Liver (tissue), 9 donors: ENCODE measurements around the gene DHCR24. TPM values are rescaled to one million over a fixed set of nuclear protein-coding genes. Genes with fewer than 3 reads are reported as not detected.

Experiments used
- DNase-seq: peaks from one replicate; pipeline ENCODE4 v3.0.0-alpha.2; 2017; ENCODE audit warnings: low spot score
- H3K27ac ChIP-seq, 2 donors: one replicate each; pipeline ENCODE4 v1.7.0; 2013; ENCODE audit warnings: inconsistent platforms in 2 of 2, low read length in 2 of 2, control low read depth in 1 of 2, low read depth in 1 of 2, mild to moderate bottlenecking in 1 of 2
- H3K27me3 ChIP-seq, 4 donors: one replicate each; pipeline versions ENCODE4 v1.6.1 to v1.7.0; 2013; ENCODE audit warnings: low read length in 3 of 4, inconsistent platforms in 1 of 4, mild to moderate bottlenecking in 1 of 4, moderate library complexity in 1 of 4; ENCODE audit not compliant: control insufficient read depth in 4 of 4, insufficient read depth in 4 of 4
- H3K36me3 ChIP-seq, 4 donors: one replicate each; pipeline versions ENCODE4 v1.6.1 to v1.7.0; 2013; ENCODE audit warnings: low read length in 3 of 4, mild to moderate bottlenecking in 3 of 4, low read depth in 1 of 4, moderate library complexity in 1 of 4; ENCODE audit not compliant: control insufficient read depth in 4 of 4, insufficient read depth in 3 of 4
- H3K4me1 ChIP-seq, 4 donors: one replicate each; pipeline versions ENCODE4 v1.6.1 to v1.7.0; 2013; ENCODE audit warnings: low read length in 3 of 4, mild to moderate bottlenecking in 3 of 4, moderate library complexity in 1 of 4; ENCODE audit not compliant: control insufficient read depth in 4 of 4, insufficient read depth in 4 of 4
- H3K4me3 ChIP-seq, 3 donors: one replicate each; pipeline versions ENCODE4 v1.6.1 to v1.7.0; 2013; ENCODE audit warnings: low read length in 3 of 3, control low read depth in 1 of 3, low read depth in 1 of 3, mild to moderate bottlenecking in 1 of 3
- H3K9ac ChIP-seq, 2 donors: one replicate each; pipeline ENCODE4 v1.7.0; 2013; ENCODE audit warnings: low read length in 2 of 2, mild to moderate bottlenecking in 2 of 2, moderate library complexity in 2 of 2, control low read depth in 1 of 2, low read depth in 1 of 2
- H3K9me3 ChIP-seq, 4 donors: one replicate each; pipeline versions ENCODE4 v1.6.1 to v1.7.0; 2013; ENCODE audit warnings: low read length in 3 of 4; ENCODE audit not compliant: control insufficient read depth in 4 of 4
- ATF3 ChIP-seq: IDR thresholded peaks from 2 replicates; pipeline ENCODE4 v1.6.1; 2016; ENCODE audit warnings: antibody characterized with exemption
- CTCF ChIP-seq: fragments of 150-350 bp; IDR thresholded peaks from 2 replicates; pipeline ENCODE4 v1.5.1; 2017; ENCODE audit warnings: improper control_type of control experiment, low read depth, low read length; ENCODE audit not compliant: missing input control
- EGR1 ChIP-seq, 2 donors: IDR thresholded peaks; 2 replicates each; pipeline ENCODE4 v1.6.1; 2016 to 2018; ENCODE audit warnings: antibody characterized with exemption in 2 of 2, low read depth in 2 of 2
- FOXA1 ChIP-seq: IDR thresholded peaks from 2 replicates; pipeline ENCODE4 v1.6.1; 2016; ENCODE audit warnings: antibody characterized with exemption
- FOXA2 ChIP-seq: IDR thresholded peaks from 2 replicates; pipeline ENCODE4 v1.6.1; 2016; ENCODE audit warnings: antibody characterized with exemption
- GABPA ChIP-seq, 2 donors: IDR thresholded peaks in 1 of 2; conservative IDR thresholded peaks in 1 of 2; 2 replicates each; pipeline ENCODE4 v1.6.1; 2016; ENCODE audit warnings: antibody characterized with exemption in 2 of 2, mild to moderate bottlenecking in 1 of 2, moderate library complexity in 1 of 2
- HNF4A ChIP-seq, 2 donors: conservative IDR thresholded peaks; 2 replicates each; pipeline ENCODE4 v1.6.1; 2016; ENCODE audit warnings: antibody characterized with exemption in 2 of 2, mild to moderate bottlenecking in 2 of 2
- HNF4G ChIP-seq: IDR thresholded peaks from 2 replicates; pipeline ENCODE4 v1.6.1; 2016; ENCODE audit warnings: antibody characterized with exemption
- JUND ChIP-seq, 2 donors: IDR thresholded peaks; 2 replicates each; pipeline ENCODE4 v1.6.1; 2016; ENCODE audit warnings: antibody characterized with exemption in 2 of 2
- MAX ChIP-seq: IDR thresholded peaks from 2 replicates; pipeline ENCODE4 v1.6.1; 2016; ENCODE audit warnings: antibody characterized with exemption
- NR2F2 ChIP-seq: IDR thresholded peaks from 2 replicates; pipeline ENCODE4 v1.6.1; 2016; ENCODE audit warnings: antibody characterized with exemption
- RAD21 ChIP-seq, 2 donors: IDR thresholded peaks; 2 replicates each; pipeline ENCODE4 v1.6.1; 2016; ENCODE audit warnings: antibody characterized with exemption in 2 of 2, mild to moderate bottlenecking in 2 of 2
- REST ChIP-seq: IDR thresholded peaks from 2 replicates; pipeline ENCODE4 v1.6.1; 2016; ENCODE audit warnings: antibody characterized with exemption, mild to moderate bottlenecking
- RXRA ChIP-seq, 2 donors: IDR thresholded peaks; 2 replicates each; pipeline ENCODE4 v1.6.1; 2017 to 2018; ENCODE audit warnings: antibody characterized with exemption in 2 of 2, mild to moderate bottlenecking in 1 of 2
- SP1 ChIP-seq: IDR thresholded peaks from 2 replicates; pipeline ENCODE4 v1.6.1; 2018; ENCODE audit warnings: antibody characterized with exemption, mild to moderate bottlenecking
- TAF1 ChIP-seq: conservative IDR thresholded peaks from 2 replicates; pipeline ENCODE4 v1.6.1; 2016; ENCODE audit warnings: antibody characterized with exemption, mild to moderate bottlenecking
- YY1 ChIP-seq: IDR thresholded peaks from 2 replicates; pipeline ENCODE4 v1.6.1; 2016; ENCODE audit warnings: antibody characterized with exemption, mild to moderate bottlenecking
- ZBTB33 ChIP-seq: IDR thresholded peaks from 2 replicates; pipeline ENCODE4 v1.6.1; 2016; ENCODE audit warnings: antibody characterized with exemption
- WGBS: extraction: QIAGEN DNeasy Blood & Tissue Kit; methylation state at CpG from one replicate; pipeline ENCODE4 v1.1.7; 2013; 5-methylcytosine and 5-hydroxymethylcytosine counted together
- polyA plus RNA-seq, 2 donors: library from polyadenylated mRNA; stranded (reverse) in 1 of 2; unstranded in 1 of 2; fragments of 200-250 nt in 1 of 2; fragments of >200 nt in 1 of 2; fragmentation: Nextera tagmentation in 1 of 2; extraction: Ambion mirVana in 1 of 2; gene quantifications; one replicate each; pipeline versions ENCODE4 v1.2.1 to v1.2.3, GENCODE V29; 2013 to 2015
- total RNA-seq, 2 donors: library from RNA; depleted of rRNA; stranded (reverse); fragments of >200 nt; gene quantifications; one replicate each; pipeline ENCODE4 v1.2.3, GENCODE V29; 2014
- donor health status: healthy.
- donor health status: healthy.
- donor health status: healthy.
- donor health status: healthy.
- donor health status: healthy.

DHCR24 gene
- total and polyA plus RNA-seq, 4 donors = 271 to 815 (median 600) TPM

- Histone ChIP-seq H3K4me3 (peak overlapping the region; percentile 92 to 94 (median 92)), H3K36me3 (peaks cover 2 to 13% (median 7%) of the 10 kb centered on the region in 4 donors), H3K27ac (peak overlapping the region; percentile 89 to 96), H3K27me3 (no peaks in the 10 kb centered on the region), H3K9me3 (no peaks in the 10 kb centered on the region), H3K9ac (peak overlapping the region in 1 of 2 donors; percentile 73), H3K4me1 (peaks cover 5 to 54% (median 34%) of the 10 kb centered on the region in 4 donors)
- 35% methylated on average over 3 of the region's 3 CpGs for WGBS
- TF ChIP-seq ATF3 = no peak
- no peak for TF ChIP-seq RXRA (IDR thresholded peaks at IDR 0.05)
- TF ChIP-seq NR2F2 = no peak
- no peak for TF ChIP-seq FOXA1
- no peak for TF ChIP-seq JUND (IDR thresholded peaks at IDR 0.05)
- no peak for DNase-seq
Observed at GRCh38 chr1:54884768-54885167, 2.2 kb downstream of the DHCR24 start.

- Histone ChIP-seq H3K36me3 (peaks cover 2 to 13% (median 7%) of the 10 kb centered on the region in 4 donors), H3K9me3 (no peaks in the 10 kb centered on the region), H3K4me3 (peak overlapping the region; percentile 92 to 94 (median 92)), H3K4me1 (peaks cover 5 to 60% (median 36%) of the 10 kb centered on the region in 4 donors), H3K9ac (no peak overlapping the region), H3K27ac (peak overlapping the region; percentile 89 to 96), H3K27me3 (no peaks in the 10 kb centered on the region)
- WGBS = 16% methylated on average over 3 of the region's 3 CpGs
- DNase-seq = no peak
- TF ChIP-seq ATF3 (no peak), RXRA (IDR thresholded peaks at IDR 0.05) (peak in 1 of 2 donors; percentile 4), JUND (IDR thresholded peaks at IDR 0.05) (peak in 1 of 2 donors; percentile 2), NR2F2 (no peak), HNF4A (conservative IDR thresholded peaks at IDR 0.05) (peak in 1 of 2 donors; percentile 9), SP1 (no peak), HNF4G (no peak), REST (no peak), RAD21 (IDR thresholded peaks at IDR 0.05) (no peak), ZBTB33 (no peak), GABPA (IDR thresholded peaks at IDR 0.05 in 1 of 2, conservative IDR thresholded peaks at IDR 0.05 in 1 of 2) (no peak), YY1 (peak; percentile 11), TAF1 (peak; percentile 2), EGR1 (IDR thresholded peaks at IDR 0.05; ENCODE audit: low read depth in 2 of 2) (no peak), CTCF (no peak), FOXA1 (no peak), FOXA2 (no peak), MAX (peak; percentile 4)
Observed at GRCh38 chr1:54884135-54884586, 2.8 kb downstream of the DHCR24 start.
